Effector CD4-positive, alpha-beta T cell (primary cell): ENCODE measurements around the gene MYH14.
"Not testable (repeated sequence)": the region's sequence is repeated elsewhere in the genome, so short reads cannot be mapped to it uniquely, and the experiment has no call there.

Experiments
- DNase-seq: peaks from one replicate; pipeline ENCODE4 v3.0.0-alpha.2; 2020

MYH14 gene

DNA sequence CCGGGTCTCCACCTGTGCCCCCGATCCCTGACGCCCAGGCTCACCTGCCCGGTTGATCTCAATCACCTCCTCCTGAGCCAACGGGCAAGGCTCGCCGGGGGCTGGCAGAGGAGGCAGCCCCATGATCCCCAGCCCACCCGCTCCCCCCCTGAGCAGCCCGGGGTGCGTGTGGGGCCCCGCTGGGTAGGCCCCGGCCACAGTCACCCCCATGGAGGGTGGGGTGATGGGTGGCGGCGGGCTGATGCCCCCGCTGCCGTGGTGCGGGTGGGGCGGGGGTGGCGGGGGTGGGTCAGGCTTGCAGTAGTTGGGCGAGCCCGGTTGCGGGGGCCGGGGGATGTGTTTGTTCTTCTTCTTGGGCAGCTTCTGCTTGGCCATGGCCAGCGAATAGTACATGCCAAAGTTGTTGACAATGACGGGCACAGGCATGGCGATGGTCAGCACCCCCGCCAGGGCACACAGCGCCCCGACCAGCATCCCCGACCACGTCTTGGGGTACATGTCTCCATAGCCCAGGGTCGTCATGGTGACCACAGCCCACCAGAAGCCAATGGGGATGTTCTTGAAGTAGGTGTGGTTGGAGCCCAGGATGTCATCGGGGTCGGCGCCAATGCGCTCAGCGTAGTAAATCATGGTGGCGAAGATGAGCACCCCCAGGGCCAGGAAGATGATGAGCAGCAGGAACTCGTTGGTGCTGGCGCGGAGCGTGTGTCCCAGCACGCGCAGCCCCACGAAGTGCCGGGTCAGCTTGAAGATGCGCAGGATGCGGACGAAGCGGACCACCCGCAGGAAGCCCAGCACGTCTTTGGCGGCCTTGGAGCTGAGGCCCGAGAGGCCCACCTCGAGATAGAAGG lies 119.7 kb downstream of the MYH14 start:
- no peak for DNase-seq

DNA sequence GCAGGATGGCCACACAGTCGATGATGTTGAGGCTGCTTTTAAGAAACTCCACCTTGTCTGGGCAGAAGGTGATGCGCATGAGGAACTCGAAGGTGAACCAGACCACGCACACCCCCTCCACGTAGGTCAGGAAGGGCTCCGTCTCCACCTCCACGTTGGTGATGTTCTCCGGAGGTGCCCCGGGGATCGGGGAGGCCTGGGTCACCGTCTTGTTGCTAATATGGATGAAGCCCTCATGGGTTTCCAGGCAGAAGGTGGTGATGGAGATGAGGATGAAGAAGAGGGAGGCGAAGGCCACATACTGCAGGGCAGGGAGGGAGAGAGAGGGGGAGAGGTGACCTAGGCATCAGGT lies 120.3 kb downstream of the MYH14 start:
- no peak for DNase-seq

DNA sequence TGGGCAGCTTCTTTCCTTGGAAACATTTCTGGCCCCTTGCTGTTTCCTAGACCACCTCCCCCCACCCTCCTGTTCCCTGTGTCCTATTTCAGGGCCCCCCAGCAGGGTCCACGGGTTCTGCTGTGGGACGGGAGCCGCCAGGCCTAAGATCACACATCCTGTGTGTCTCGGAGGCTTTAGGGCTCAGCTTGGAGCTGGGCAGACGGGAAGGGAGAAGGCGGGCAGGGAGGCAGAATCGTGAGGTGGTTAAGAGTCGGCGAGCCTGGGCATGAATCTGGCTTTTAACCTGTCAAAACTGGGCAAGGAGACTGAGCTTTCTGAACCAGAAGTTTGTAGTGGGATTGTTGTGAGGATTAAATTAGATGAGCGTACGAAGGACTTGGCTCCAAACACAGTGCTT lies 120.9 kb downstream of the MYH14 start:
- no peak for DNase-seq

DNA sequence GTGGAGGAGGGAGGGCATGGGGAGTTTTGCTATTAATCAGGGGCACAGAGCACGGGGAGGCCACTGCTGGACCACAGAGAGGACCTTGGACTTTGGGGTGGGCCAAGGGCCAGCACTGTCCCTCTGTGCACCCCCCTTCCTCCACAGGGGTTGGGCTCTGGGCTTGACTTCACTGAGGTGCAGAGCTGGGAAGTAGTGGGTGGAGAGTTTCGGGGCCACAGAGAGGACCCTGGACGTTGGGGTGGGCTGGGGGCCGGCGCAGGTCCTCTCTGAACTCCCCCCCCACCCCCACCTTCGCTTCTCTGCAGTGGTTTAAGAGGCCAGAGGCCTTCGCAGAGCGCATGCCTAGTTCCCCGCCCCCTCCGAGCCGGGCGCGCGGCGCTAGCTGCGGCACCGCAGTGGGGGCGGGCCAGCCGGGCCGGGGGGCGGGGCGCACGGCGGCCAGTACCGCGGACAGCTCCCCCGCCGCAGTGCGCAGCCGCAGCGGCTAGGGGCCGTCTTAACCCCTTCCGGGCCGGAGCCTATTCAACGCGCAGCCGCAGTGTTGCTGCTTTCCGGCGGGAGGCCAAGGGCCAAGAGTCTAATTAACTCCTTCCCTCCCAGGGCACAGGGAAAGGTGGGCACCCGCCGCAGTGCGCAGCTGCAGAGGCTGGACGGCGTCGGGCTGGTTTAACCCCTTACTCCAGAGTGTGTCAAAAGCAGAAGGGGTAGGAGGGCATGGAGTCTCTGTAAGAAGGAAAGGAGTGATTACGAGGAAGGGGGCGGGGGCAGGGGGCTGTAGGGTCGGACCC lies 122.1 kb downstream of the MYH14 start:
- peak; percentile 50 for DNase-seq

DNA sequence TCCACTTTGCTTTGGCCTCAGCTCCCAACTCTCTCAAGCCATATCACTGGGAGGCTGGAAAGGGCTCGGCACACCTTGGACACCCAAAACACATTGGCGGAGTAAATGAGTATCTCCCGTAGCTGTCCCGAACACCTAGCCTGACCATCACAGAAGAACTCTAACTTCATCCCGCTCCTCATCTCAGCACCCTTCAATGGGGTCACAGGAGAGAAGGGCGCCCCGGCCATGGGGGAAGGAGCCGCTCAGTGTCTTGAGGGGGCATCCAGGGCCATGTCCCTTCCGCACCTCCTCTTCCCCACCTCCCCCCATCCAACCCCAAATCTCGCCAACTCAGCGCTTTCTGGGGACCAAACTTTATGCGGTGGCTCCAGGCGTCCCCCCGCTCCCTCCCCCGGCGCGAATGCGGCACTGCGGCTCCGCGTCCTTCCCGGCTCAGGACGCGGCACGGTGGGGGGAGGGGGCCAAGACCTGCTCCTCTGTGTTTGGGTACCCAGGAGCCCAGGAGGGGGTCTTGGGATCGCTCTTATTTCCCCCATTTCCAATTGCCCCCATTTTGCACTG lies 122.8 kb downstream of the MYH14 start:
- DNase-seq: no peak

DNA sequence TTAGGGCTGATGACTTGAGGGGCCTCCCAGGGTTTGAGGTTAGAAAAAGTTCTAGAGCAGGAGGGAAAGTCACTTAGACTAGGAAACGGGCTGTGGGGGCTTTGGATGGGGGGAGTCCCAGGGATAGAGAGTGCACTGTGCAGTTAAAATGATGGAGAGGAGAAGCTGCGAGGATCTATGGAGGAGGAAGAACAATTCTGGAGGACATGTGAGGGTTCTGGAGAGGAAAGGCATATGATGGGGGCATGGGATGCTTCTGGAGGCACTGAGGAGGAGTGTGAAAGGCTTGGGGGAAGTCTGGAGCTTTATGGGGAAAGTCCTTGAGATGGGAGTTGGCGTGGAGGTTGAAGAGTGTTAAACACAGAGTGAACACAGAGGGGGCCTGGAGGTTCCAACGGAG lies 123.6 kb downstream of the MYH14 start:
- no peak for DNase-seq

DNA sequence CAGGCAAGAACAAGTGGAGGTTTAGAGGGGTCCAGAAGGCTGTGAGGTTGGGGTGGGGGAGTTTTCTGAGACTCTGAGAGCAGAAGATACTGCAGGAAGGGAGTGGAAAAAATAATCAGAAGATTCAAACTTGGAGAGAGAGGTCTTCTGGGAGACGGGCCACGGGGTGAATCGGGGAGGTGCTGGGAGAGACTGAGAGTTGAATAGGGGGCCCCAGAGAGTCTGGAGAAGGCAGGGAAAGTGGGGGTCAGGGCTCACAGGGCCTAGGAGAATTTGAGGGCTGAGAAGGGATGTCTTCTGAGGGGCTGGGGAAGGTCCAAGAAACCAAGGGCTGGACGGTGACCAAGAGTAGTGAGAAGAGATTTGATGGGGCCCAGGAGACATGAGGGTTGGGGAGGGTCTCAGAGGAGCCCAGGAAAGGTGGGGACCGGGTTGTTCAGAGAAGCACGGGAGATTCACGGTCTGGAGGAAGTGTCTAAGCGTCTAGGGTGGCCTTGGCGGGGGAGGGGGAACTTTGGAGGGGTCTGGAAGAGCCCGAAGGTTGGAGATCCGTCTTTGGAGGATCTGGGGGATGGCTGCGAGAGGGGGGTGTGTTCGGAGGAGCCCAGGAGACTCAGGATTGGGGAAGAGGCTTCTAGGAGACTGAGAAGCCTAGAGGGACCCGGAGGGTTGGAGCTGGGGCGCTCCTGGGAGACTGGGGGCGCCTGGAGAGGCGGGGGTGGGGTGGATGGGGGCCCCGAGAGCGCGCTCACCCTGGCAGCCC lies 124.2 kb downstream of the MYH14 start:
- DNase-seq: no peak

DNA sequence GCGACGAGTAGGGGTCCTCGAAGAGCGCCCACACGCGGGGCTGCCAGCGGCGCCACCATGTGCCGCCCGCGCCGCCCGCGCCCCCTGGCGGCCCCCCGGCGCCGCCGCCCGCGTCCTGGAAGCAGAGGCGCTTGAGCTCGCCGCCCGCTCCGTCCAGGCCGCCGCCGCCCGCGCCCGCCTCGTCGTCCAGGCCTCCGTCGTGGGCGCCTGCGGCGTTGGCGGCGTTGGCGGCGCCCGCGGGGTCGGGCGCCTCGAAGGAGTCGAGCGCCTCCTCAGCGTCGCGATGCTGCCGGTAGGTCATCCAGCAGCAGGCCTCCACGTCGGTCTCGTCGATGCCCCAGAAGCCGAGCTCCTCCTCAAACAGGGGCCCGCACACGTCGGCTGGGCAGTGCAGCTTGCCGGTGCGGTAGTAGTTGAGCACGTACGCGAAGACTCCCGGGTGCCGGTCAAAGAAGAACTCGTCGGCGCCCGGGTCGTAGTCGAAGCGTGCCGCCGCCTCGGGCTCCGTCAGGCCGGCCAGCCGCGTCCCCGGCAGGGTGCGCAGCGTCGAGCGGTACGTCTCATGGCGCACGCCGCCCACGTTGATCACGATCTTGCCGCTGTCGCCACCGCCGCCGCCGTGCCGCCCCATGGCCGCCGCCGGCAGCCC lies 124.9 kb downstream of the MYH14 start:
- DNase-seq: no peak

DNA sequence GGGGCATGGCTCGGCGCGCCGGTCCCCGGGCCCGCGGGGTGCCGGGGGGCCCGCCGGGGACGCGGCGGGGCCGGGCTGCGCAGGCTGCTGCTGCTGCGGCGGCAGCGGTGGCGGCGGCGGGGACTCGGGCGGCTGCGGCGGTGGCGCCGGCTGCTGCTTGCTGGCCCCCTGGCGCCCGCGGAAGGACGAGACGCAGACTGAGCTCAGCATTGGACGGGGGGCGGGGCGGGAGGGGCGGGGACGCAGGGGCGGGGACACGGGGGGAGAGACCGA lies 125.4 kb downstream of the MYH14 start:
- DNase-seq: no peak

DNA sequence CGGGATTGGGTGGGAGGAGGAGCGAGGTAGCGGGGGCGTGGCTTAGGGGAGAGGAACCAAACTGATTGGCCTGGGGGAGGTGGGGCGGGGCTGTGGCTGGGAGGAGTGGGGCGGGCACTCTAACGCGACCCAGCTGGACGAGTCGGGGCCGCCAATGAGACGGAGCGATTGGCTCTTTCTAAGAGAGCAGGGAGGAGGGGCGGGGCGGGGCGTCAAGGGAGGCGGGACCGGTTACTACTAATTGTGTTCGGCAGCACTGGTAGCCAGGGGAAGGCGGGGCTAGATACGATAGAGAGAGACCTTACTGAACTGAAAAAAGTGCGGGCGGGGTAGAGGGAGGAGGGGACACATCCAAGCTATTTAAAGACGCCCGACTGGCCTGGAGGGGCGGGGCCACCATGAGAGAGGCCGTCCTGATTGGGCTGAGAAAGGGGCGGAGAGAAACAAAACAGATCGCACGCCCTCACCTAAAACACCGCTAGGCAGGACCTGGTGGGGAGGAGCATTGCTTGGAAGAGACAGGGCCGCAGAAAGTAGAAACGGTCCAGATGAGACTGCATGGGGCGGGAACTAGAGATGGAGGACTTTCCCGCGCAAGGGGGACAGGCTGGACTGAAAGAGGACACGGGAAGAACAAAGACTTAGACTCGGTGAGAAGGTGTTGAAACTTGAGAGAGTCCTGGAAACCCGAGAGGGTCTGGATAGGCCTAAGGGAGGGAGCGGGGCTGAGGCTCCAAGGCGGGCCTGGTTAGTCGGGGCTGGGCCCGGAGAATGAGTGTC lies 125.9 kb downstream of the MYH14 start, which contains the start of gene KCNC3:
Gene KCNC3 (minus strand): TSS at position 232 of the 780 bp plus-strand sequence. CDS start 295 bp downstream, outside the sequence.
- peak; percentile 82 for DNase-seq

DNA sequence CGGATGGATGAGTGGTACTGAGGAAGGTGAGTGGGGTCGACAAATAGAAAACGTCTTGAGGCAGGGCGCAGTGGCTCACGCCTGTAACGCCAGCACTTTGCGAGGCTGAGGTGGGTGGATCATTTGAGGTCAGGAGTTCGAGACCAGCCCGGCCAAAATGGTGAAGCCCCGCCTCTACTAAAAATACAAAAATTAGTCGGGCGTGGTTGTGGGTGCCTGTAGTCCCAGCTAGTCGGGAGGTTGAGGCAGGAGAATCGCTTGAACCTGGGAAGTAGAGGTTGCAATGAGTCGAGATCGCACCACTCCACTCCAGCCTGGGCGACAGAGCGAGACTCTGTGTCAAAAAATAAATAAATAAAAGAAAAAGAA lies 126.5 kb downstream of the MYH14 start:
- DNase-seq: not testable (repeated sequence)

DNA sequence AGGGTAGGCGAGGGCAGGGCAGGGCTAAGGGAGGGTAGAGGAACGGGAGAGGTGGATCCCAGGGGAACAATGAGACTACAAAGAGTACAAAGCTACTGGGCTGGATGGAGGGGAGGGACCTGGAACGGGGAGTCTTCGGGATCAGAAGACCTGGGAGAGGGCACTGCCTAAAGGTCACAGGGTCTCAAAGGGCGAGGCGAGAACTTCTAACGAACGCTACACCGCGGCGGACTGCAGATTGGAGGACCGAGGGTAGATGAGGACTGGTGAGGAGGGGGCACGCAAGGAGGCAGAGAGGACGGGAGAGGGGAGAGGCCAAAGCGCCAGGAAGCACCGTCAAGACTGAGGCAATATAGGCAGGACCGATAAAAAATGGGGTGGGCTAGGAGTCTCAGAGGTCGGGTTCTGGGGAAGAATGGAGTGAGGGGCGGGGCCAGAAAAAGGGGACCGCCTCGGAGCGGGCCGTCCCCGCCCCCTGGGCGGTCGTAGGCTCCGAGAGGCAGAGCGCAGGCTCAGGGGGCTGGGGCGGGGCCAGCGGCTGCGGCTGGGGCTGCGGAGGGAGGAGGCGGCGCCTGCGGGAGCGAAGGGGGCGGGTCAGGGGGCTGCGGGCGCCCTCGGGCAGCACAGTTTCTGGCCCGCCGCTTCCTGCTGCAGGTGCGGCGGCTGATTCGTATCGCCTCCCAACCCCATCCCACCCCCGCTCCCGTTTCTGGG lies 127.1 kb downstream of the MYH14 start:
- peak; percentile 62 for DNase-seq

DNA sequence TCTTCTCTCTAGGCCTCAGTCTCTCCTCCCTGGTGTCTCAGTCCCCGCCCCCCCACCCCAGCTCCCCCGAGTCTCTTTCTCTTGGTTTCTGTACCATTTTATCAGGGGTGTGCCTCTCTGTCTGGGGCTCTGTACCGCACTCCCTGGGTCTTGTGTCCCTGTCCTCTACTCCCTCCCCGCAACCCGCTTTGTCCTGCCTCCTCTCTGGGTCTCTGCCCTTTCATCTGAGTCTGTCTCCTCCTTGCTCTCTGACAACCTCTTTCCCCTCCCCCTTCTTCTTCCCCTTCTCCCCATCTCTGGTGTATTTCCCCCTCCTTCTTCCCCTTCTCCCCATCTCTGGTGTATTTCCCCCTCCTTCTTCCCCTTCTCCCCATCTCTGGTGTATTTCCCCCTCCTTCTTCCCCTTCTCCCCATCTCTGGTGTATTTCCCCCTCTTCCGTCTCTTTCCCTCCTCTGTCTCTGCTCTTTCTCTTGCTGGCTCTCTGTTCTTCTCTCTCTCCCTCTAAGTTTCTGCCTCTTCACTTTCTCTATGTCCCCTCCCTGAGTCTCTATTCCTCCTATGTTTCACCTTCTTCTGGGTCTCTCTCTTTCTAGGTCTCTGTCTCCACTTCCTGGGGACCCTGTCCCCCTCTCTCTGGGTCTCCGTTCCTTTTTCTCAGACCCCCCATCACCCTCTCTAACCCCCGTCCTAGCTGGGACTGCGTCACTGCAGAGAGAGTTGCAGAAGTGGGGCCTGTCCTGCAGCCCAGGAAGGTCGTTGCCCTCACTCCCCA lies 128.0 kb downstream of the MYH14 start:
- no peak for DNase-seq

DNA sequence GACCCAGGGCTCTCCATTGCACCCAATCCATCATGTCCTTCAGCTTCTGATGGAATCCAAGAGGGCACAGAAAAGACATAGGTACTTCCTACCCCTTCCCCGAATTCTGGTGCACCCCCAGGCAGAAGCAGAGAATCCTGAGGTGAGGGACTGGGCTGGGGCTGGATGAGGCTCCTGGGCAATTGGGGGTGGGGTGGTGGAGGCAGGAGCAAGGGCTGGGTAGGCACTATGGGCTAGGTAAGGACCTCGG lies 128.5 kb downstream of the MYH14 start:
- no peak for DNase-seq

DNA sequence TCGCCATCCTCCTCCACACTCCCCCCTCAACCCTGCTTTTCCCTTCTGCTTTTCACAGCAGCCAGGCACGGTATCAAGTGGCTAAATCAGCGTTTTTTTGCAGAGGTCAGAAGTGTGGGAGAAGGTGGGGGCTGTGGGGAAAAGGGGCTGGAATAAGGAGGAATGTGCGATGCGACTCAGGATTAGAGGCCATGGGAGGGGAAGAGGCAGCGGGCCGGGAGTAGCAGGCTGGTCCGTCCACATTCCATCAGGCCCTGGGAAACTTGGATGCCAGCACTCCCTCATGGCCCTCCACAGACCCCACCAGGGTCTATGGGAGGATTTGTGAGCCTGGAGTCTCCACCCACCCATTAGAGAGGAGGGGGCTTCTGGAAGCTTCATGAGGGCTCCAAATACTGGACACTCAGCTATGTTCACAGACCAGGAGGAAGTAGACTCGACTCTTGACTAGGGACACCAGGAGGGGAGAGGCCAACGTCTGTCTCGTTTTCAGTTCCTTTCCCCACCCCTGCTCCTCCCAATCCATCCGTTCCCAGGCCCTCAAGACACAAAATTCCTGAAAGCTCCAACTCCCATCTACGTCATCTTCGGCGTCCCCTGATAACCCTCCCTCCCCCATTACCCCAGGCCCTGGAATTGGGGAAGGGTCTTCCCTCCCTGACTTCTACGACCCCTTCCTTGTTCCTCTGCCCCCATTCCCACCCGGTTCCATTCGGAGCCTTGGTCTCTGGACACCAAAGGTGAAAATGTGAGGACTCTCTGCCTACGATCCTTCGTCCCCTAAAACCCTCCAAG lies 129.0 kb downstream of the MYH14 start:
- DNase-seq: no peak

DNA sequence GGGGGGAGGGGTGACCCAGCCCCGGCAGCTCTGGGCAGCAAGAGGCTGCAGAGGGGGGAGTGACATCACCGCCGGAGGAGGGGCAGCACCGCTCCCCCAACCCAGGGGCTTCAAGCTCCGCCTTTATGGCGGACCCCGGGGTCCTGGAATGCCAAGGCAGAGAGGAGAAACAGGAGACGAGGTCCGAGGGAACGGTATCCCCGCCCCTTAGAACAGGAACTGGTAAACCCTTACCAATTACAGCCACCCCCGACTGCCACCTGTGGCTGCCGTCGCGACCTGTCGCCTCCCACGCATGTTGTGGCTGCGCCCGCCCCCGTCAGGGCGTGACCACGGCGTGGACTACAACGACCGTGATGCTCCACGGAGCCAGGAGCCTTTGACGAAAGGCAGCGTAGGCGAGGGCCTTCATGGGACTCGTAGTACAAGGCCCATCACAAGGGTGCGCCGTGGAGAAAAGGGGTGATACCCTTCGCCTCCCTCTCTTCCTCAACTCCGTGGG lies 129.9 kb downstream of the MYH14 start:
- peak; percentile 83 for DNase-seq

DNA sequence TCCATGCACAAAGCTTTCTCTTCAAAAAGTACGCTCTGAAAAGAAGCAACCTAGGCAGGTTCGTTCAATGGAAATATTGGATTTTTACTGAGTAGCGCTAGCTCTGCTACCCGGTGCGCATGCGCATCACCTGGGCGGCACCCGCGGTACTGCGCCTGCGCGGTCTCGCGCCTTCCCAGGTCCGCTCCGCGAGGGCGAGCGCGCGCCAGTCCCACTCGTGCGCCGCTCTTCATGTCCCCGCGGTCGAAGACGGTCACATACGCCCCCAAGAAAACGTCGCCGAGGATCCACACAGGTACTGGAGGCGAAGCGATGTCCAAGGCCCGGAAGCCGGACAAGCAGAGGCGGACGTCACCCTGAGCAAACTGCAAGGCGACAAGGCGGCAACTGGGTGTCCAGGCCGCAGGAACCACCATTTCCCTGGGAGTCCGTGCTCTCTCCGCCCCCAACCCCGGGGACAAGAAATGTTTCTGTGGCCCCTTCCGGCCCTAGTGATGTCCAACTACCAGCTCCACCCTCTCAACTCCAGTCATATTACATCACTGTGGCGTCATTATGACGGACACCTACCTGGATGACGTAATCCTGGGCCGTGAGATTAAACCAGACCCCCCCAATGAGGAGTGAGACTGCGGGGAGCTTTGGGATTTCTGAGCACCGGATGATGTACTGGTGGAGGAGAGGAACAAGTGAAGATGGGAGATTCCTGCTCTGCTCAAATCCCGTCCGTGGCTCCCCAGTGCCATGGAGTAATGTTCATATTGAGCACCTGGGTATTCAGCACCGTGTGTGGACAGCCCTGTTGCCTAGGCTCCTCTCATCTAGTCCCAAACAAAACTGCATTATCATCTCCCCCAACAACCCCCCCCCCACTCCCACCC lies 130.6 kb downstream of the MYH14 start:
- peak; percentile 72 for DNase-seq

DNA sequence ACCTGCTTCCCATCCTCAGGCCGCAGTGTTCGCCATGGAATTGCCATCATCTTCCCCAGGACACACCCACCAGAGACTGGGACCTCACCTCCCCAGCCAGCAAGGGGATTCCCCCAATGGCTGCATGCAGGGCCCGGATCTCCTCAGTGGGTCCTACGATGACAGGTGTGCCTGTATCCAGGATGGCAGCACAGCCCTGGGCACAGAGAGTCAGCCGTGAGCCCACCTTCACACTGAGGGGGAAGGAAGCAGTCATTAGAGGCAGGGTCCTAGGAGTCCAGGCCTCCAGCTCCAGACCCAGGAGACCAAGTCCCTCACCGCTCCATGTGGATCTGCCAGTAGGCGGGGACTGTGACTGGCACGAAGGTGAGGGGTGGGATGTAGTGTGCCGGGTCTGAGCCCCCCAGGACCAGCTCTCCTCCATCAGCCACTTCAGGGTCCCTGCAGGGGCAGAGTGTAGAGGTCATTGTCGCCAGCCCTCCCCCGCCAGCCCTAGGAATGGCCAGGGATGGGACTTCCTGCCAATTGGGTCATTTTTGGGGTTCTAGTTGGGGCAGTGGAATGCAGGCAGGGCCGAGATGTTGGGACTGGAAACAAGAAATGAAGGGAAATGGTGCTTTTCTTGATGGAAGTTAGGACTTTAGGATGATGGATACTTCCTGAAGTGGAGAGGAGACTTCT lies 131.5 kb downstream of the MYH14 start:
- DNase-seq: no peak
